Coronary artery (tissue), 2 donors: ENCODE measurements around the gene EEF1AKMT3.

Experiments used
- DNase-seq: peaks from one replicate; pipeline ENCODE4 v3.0.0-alpha.2; 2017; ENCODE audit warnings: low spot score
- H3K27ac ChIP-seq, 2 donors: fragments of 200-600 bp; sonication (generic); one replicate each; pipeline ENCODE4 v1.5.1; 2016 to 2019
- H3K4me3 ChIP-seq: fragments of 200-600 bp; sonication (generic); 2 replicates; pipeline ENCODE4 v1.5.1; 2016; ENCODE audit warnings: mild to moderate bottlenecking, moderate library complexity
- CTCF ChIP-seq: fragments of 200-600 bp; sonication (generic); IDR thresholded peaks from one replicate; pipeline ENCODE4 v1.5.1; 2019; ENCODE audit warnings: antibody characterized with exemption

EEF1AKMT3 gene

GRCh38 chr12:57823131-57823907 is 50.9 kb downstream of the EEF1AKMT3 start:
- Histone ChIP-seq H3K4me3 (no peak overlapping the region), H3K27ac (peak overlapping the region in 1 of 2 donors; percentile 7)
- TF ChIP-seq CTCF: no peak
- DNase-seq: no peak

- TF ChIP-seq CTCF: no peak
- no peak for DNase-seq
- H3K4me3 ChIP-seq: no peak overlapping the region
- H3K27ac ChIP-seq: peak overlapping the region in 1 of 2 donors; percentile 7
Measured at GRCh38 chr12:57823908-57824640, 51.7 kb downstream of the EEF1AKMT3 start.

GRCh38 chr12:57825451-57825850 is 53.0 kb downstream of the EEF1AKMT3 start:
- no peak for DNase-seq
- TF ChIP-seq CTCF: no peak
- no peak overlapping the region for H3K4me3 ChIP-seq
- H3K27ac ChIP-seq: no peak overlapping the region

GRCh38 chr12:57826400-57826799 is 54.0 kb downstream of the EEF1AKMT3 start:
- H3K4me3 ChIP-seq: no peak overlapping the region
- DNase-seq: no peak
- TF ChIP-seq CTCF: no peak
- peak overlapping the region in 1 of 2 donors; percentile 29 for H3K27ac ChIP-seq

- Histone ChIP-seq H3K4me3 (no peak overlapping the region), H3K27ac (peak overlapping the region in 1 of 2 donors; percentile 29)
- DNase-seq: no peak
- no peak for TF ChIP-seq CTCF
Measured at GRCh38 chr12:57826966-57827365, 54.6 kb downstream of the EEF1AKMT3 start.

- no peak for TF ChIP-seq CTCF
- no peak for DNase-seq
- H3K27ac ChIP-seq: peak overlapping the region in 1 of 2 donors; percentile 36
- peak overlapping the region; percentile 12 for H3K4me3 ChIP-seq
Measured at GRCh38 chr12:57829025-57829777, 56.8 kb downstream of the EEF1AKMT3 start.
